BE2C (cell line): Measurements from ENCODE around the gene LTBP4.

Source experiments
- DNase-seq: peaks from one replicate; pipeline ENCODE4 v3.0.0-alpha.2; 2020
- H3K27me3 ChIP-seq: fragments of 250-450 bp; sonication (Bioruptor Pico); 2 replicates; pipeline ENCODE4 v1.5.1; 2020; ENCODE audit warnings: mild to moderate bottlenecking
- H3K36me3 ChIP-seq: fragments of 250-450 bp; sonication (Bioruptor Pico); 2 replicates; pipeline ENCODE4 v1.5.1; 2020; ENCODE audit warnings: mild to moderate bottlenecking
- H3K4me1 ChIP-seq: fragments of 250-450 bp; sonication (Bioruptor Pico); 2 replicates; pipeline ENCODE4 v1.5.1; 2020
- H3K4me3 ChIP-seq: 2 replicates; pipeline ENCODE4 v1.5.1; 2011; ENCODE audit warnings: low read depth, low read length
- H3K9me3 ChIP-seq: fragments of 250-450 bp; sonication (Bioruptor Pico); 2 replicates; pipeline ENCODE4 v1.5.1; 2020
- CTCF ChIP-seq: IDR thresholded peaks from 2 replicates; pipeline ENCODE4 v1.5.1; 2012; ENCODE audit warnings: mild to moderate bottlenecking, low read depth, low read length

The LTBP4 gene

GRCh38 chr19:40603389-40604170, 2.4 kb downstream of the LTBP4 start:
- Histone ChIP-seq H3K36me3 (no peaks in the 10 kb centered on the region), H3K4me3 (peak overlapping the region; percentile 39), H3K27me3 (peaks cover 38% of the 10 kb centered on the region), H3K9me3 (no peaks in the 10 kb centered on the region), H3K4me1 (peaks cover 7% of the 10 kb centered on the region)
- peak; percentile 97 for DNase-seq
- TF ChIP-seq CTCF = no peak

- Histone ChIP-seq H3K4me3 (peak overlapping the region; percentile 39), H3K9me3 (no peaks in the 10 kb centered on the region), H3K27me3 (peaks cover 32% of the 10 kb centered on the region), H3K36me3 (no peaks in the 10 kb centered on the region), H3K4me1 (peaks cover 7% of the 10 kb centered on the region)
- no peak for DNase-seq
- no peak for TF ChIP-seq CTCF
Observed at GRCh38 chr19:40604171-40604646, 3.0 kb downstream of the LTBP4 start.

- H3K9me3 ChIP-seq = no peaks in the 10 kb centered on the region
- no peak for TF ChIP-seq CTCF
- peak overlapping the region; percentile 50 for H3K4me3 ChIP-seq
- peaks cover 27% of the 10 kb centered on the region for H3K27me3 ChIP-seq
- DNase-seq = no peak
- no peaks in the 10 kb centered on the region for H3K36me3 ChIP-seq
- H3K4me1 ChIP-seq = peaks cover 7% of the 10 kb centered on the region
Observed at GRCh38 chr19:40604647-40605215, 3.6 kb downstream of the LTBP4 start.

GRCh38 chr19:40605216-40605971, 4.2 kb downstream of the LTBP4 start:
- TF ChIP-seq CTCF = no peak
- Histone ChIP-seq H3K27me3 (peaks cover 20% of the 10 kb centered on the region), H3K4me1 (peaks cover 10% of the 10 kb centered on the region), H3K9me3 (no peaks in the 10 kb centered on the region), H3K4me3 (peak overlapping the region; percentile 50), H3K36me3 (no peaks in the 10 kb centered on the region)
- DNase-seq = peak; percentile 70

GRCh38 chr19:40607311-40608239, 6.4 kb downstream of the LTBP4 start:
- no peak for DNase-seq
- H3K9me3 ChIP-seq = no peaks in the 10 kb centered on the region
- H3K4me3 ChIP-seq = no peak overlapping the region
- H3K4me1 ChIP-seq = peaks cover 7% of the 10 kb centered on the region
- H3K27me3 ChIP-seq = peaks cover 8% of the 10 kb centered on the region
- H3K36me3 ChIP-seq = no peaks in the 10 kb centered on the region
- TF ChIP-seq CTCF = no peak
